IMR-90 (cell line): ENCODE results near the gene ELMO1. TPM values are rescaled to one million over a fixed set of nuclear protein-coding genes. Genes with fewer than 3 reads are reported as not detected.

Source experiments
- ATAC-seq: fragments of 200-7000 bp; cut with Tn5 transposase; 2 replicates; pipeline ENCODE4 v1.9.1; 2020; ENCODE audit warnings: low read depth, mild to moderate bottlenecking, moderate library complexity
- BruUV-seq: library from RNA; stranded (reverse); fragments of 400-500 nt; replicated peaks from 2 replicates; lab custom pipeline; 2021; lab: Mats Ljungman, UMichigan
- CTCF ChIA-PET: fragments of 300-600 bp; formaldehyde crosslinking; extraction: SDS; loops from one replicate; lab custom pipeline; 2021; ENCODE audit warnings: antibody characterized with exemption; lab: Yijun Ruan, JAX
- POLR2A ChIA-PET: fragments of 300-600 bp; sonication (Branson Sonifier 250); formaldehyde crosslinking; loops from one replicate; lab custom pipeline; 2022; ENCODE audit warnings: antibody characterized with exemption; ENCODE audit not compliant: unreplicated experiment; lab: Charles Lee
- DNase-seq: peaks from one replicate; pipeline ENCODE4 v3.0.0; 2013
- H2AFZ ChIP-seq: replicated peaks from 2 replicates; pipeline ENCODE3; 2013; ENCODE audit warnings: low read length, mild to moderate bottlenecking; ENCODE audit not compliant: poor library complexity
- H2AK5ac ChIP-seq: 2 replicates; pipeline ENCODE4 v1.6.1; 2013; ENCODE audit warnings: low read depth, low read length, inconsistent platforms
- H2AK9ac ChIP-seq: replicated peaks from 2 replicates; pipeline ENCODE3; 2013; ENCODE audit warnings: mild to moderate bottlenecking, low read depth, low read length, moderate library complexity; ENCODE audit not compliant: poor library complexity
- H2BK120ac ChIP-seq: 2 replicates; pipeline ENCODE4 v1.6.1; 2013; ENCODE audit warnings: low read depth, low read length, inconsistent platforms
- H2BK15ac ChIP-seq: 3 replicates; pipeline ENCODE4 v1.6.1; 2013; ENCODE audit warnings: low read depth, low read length, inconsistent platforms
- H2BK20ac ChIP-seq: 2 replicates; pipeline ENCODE4 v1.6.1; 2013; ENCODE audit warnings: low read depth, mild to moderate bottlenecking, inconsistent platforms, low read length, moderate library complexity
- H2BK5ac ChIP-seq: 2 replicates; pipeline ENCODE4 v1.6.1; 2013; ENCODE audit warnings: mild to moderate bottlenecking, low read depth, low read length, inconsistent platforms; ENCODE audit not compliant: poor library complexity, severe bottlenecking
- H3K14ac ChIP-seq: replicated peaks from 2 replicates; pipeline ENCODE4 v1.6.1; 2013; ENCODE audit warnings: low read depth, low read length, inconsistent platforms
- H3K18ac ChIP-seq: 2 replicates; pipeline ENCODE4 v1.6.1; 2013; ENCODE audit warnings: low read depth, low read length, control low read depth
- H3K23ac ChIP-seq: 2 replicates; pipeline ENCODE4 v1.6.1; 2013; ENCODE audit warnings: low read depth, low read length, inconsistent platforms
- H3K27ac ChIP-seq: 2 replicates; pipeline ENCODE4 v1.5.1; 2013; ENCODE audit warnings: mild to moderate bottlenecking, control low read depth, low read length; ENCODE audit not compliant: insufficient read depth
- H3K27me3 ChIP-seq: 2 replicates; pipeline ENCODE4 v1.6.1; 2013; ENCODE audit warnings: low read length; ENCODE audit not compliant: control insufficient read depth, insufficient read depth
- H3K36me3 ChIP-seq: 2 replicates; pipeline ENCODE4 v1.6.1; 2013; ENCODE audit warnings: low read length, mixed read lengths; ENCODE audit not compliant: control insufficient read depth, insufficient read depth
- H3K4ac ChIP-seq: 2 replicates; pipeline ENCODE4 v1.6.1; 2013; ENCODE audit warnings: low read depth, low read length, inconsistent platforms
- H3K4me1 ChIP-seq: 2 replicates; pipeline ENCODE4 v1.6.1; 2013; ENCODE audit warnings: low read length, mixed read lengths; ENCODE audit not compliant: control insufficient read depth, insufficient read depth
- H3K4me2 ChIP-seq: 2 replicates; pipeline ENCODE4 v1.6.1; 2013; ENCODE audit warnings: low read depth, mild to moderate bottlenecking, control low read depth, low read length, moderate library complexity
- H3K4me3 ChIP-seq: 2 replicates; pipeline ENCODE4 v1.5.1; 2013; ENCODE audit warnings: low read depth, mild to moderate bottlenecking, control low read depth, low read length, moderate library complexity; ENCODE audit not compliant: insufficient read depth
- H3K56ac ChIP-seq: 2 replicates; pipeline ENCODE4 v1.6.1; 2013; ENCODE audit warnings: low read length, inconsistent platforms; ENCODE audit not compliant: insufficient read depth; ENCODE audit errors: extremely low read depth
- H3K79me1 ChIP-seq, 2 experiments: 2 replicates each; pipeline ENCODE4 v1.6.1; 2013; ENCODE audit warnings: low read length in 2 of 2, inconsistent platforms in 1 of 2, low read depth in 1 of 2
- H3K9ac ChIP-seq: 2 replicates; pipeline ENCODE4 v1.6.1; 2013; ENCODE audit warnings: low read depth, low read length, control low read depth
- H3K9me1 ChIP-seq: 2 replicates; pipeline ENCODE4 v1.6.1; 2013; ENCODE audit warnings: low read length, inconsistent platforms; ENCODE audit not compliant: insufficient read depth
- H3K9me3 ChIP-seq: 2 replicates; pipeline ENCODE4 v1.6.1; 2013; ENCODE audit warnings: low read length; ENCODE audit not compliant: control insufficient read depth, insufficient read depth
- H4K20me1 ChIP-seq: 2 replicates; pipeline ENCODE4 v1.6.1; 2013; ENCODE audit warnings: low read length, inconsistent platforms; ENCODE audit not compliant: insufficient read depth
- H4K5ac ChIP-seq: 2 replicates; pipeline ENCODE4 v1.6.1; 2013; ENCODE audit warnings: mild to moderate bottlenecking, low read depth, low read length, control low read depth
- H4K8ac ChIP-seq, 2 experiments: 2 replicates each; pipeline ENCODE4 v1.6.1; 2013; ENCODE audit warnings: low read depth in 2 of 2, low read length in 2 of 2, control low read depth in 1 of 2, inconsistent platforms in 1 of 2
- H4K91ac ChIP-seq: 2 replicates; pipeline ENCODE4 v1.6.1; 2013; ENCODE audit warnings: low read depth, low read length, inconsistent platforms; ENCODE audit not compliant: insufficient read depth
- BHLHE40 ChIP-seq: fragments of 150-350 bp; IDR thresholded peaks from 2 replicates; pipeline ENCODE4 v1.6.1; 2016; ENCODE audit warnings: mild to moderate bottlenecking, low read depth, low read length
- CEBPB ChIP-seq: IDR thresholded peaks from 2 replicates; pipeline ENCODE4 v1.6.1; 2012; ENCODE audit warnings: low read depth, low read length, improper control_type of control experiment
- CHD1 ChIP-seq: IDR thresholded peaks from 2 replicates; pipeline ENCODE4 v1.6.1; 2012; ENCODE audit warnings: low read depth, low read length, improper control_type of control experiment
- FOS ChIP-seq: fragments of 150-350 bp; IDR thresholded peaks from 2 replicates; pipeline ENCODE4 v1.6.1; 2016; ENCODE audit warnings: low read depth, low read length
- MAFK ChIP-seq: IDR thresholded peaks from 2 replicates; pipeline ENCODE4 v1.6.1; 2012; ENCODE audit warnings: low read depth, low read length, improper control_type of control experiment
- MAZ ChIP-seq: IDR thresholded peaks from 2 replicates; pipeline ENCODE4 v1.6.1; 2012; ENCODE audit warnings: low read depth, mild to moderate bottlenecking, low read length, improper control_type of control experiment, moderate library complexity, borderline replicate concordance
- MXI1 ChIP-seq: IDR thresholded peaks from 2 replicates; pipeline ENCODE4 v1.6.1; 2012; ENCODE audit warnings: low read depth, mild to moderate bottlenecking, low read length, moderate library complexity, borderline replicate concordance
- NFE2L2 ChIP-seq: fragments of 150-350 bp; IDR thresholded peaks from 2 replicates; pipeline ENCODE4 v1.6.1; 2016; ENCODE audit warnings: low read depth, mild to moderate bottlenecking, low read length
- POLR2A ChIP-seq: IDR thresholded peaks from 2 replicates; pipeline ENCODE4 v1.6.1; 2012; ENCODE audit warnings: mild to moderate bottlenecking, low read depth, low read length
- RAD21 ChIP-seq: IDR thresholded peaks from 2 replicates; pipeline ENCODE4 v1.6.1; 2012; ENCODE audit warnings: low read length, improper control_type of control experiment
- RCOR1 ChIP-seq: IDR thresholded peaks from 2 replicates; pipeline ENCODE4 v1.6.1; 2012; ENCODE audit warnings: mild to moderate bottlenecking, low read length, improper control_type of control experiment; ENCODE audit not compliant: insufficient replicate concordance
- RFX5 ChIP-seq: IDR thresholded peaks from 2 replicates; pipeline ENCODE4 v1.8.0; 2012; ENCODE audit warnings: low read depth, mild to moderate bottlenecking, low read length, moderate library complexity
- SMC3 ChIP-seq: fragments of 150-350 bp; IDR thresholded peaks from 2 replicates; pipeline ENCODE4 v1.6.1; 2016; ENCODE audit warnings: low read depth, mild to moderate bottlenecking, antibody characterized with exemption, low read length, moderate library complexity
- WGBS, 2 experiments: methylation state at CpG; one replicate each; pipeline versions ENCODE4 v1.1.5 to v1.1.7; 2013; ENCODE audit warnings: missing lambda C conversion rate in 2 of 2; ENCODE audit not compliant: insufficient read length in 1 of 2; ENCODE audit errors: extremely low coverage in 2 of 2; 5-methylcytosine and 5-hydroxymethylcytosine counted together
- dilution Hi-C: fragments of 300-500 bp; cut with HindIII; formaldehyde crosslinking; loops from one replicate; pipeline ENCODE4 v1.14.3; 2018; ENCODE audit warnings: low sequenced_read_pairs; ENCODE audit not compliant: unreplicated experiment
- in situ Hi-C: fragments of 300-500 bp; cut with MboI; formaldehyde crosslinking; loops from 3 replicates; pipeline ENCODE4 v1.14.3; 2019; ENCODE audit warnings: low sequenced_read_pairs, inconsistent platforms, mixed read lengths
- intact Hi-C: fragments of 100-400 bp; cut with micrococcal nuclease; formaldehyde crosslinking; loops from 2 replicates; pipeline ENCODE4 v1.10.0; 2022
- polyA plus RNA-seq, 3 experiments: library from polyadenylated mRNA; depleted of rRNA; stranded (reverse); fragments of >200 nt; gene quantifications; 2 replicates each; pipeline ENCODE4 v1.2.3, GENCODE V29; 2012; ENCODE audit warnings: low replicate concordance in 1 of 3
- total RNA-seq: library from RNA; depleted of rRNA; stranded (reverse); fragments of >200 nt; gene quantifications from 2 replicates; pipeline ENCODE4 v1.2.3, GENCODE V29; 2012
- TF ChIP-seq, protein P1 (sequence below): conservative IDR thresholded peaks from 2 replicates; pipeline ENCODE4 v1.5.1; 2012; ENCODE audit warnings: mild to moderate bottlenecking, low read depth, low read length, improper control_type of control experiment
- TF ChIP-seq, protein P2 (sequence below): fragments of 150-350 bp; IDR thresholded peaks from 2 replicates; pipeline ENCODE4 v1.6.1; 2017; ENCODE audit warnings: mild to moderate bottlenecking, antibody characterized with exemption, low read length, low read depth
- TF ChIP-seq, protein P3 (sequence below): fragments of 150-350 bp; IDR thresholded peaks from 2 replicates; pipeline ENCODE4 v1.6.1; 2016; ENCODE audit warnings: low read depth, mild to moderate bottlenecking, low read length, moderate library complexity, borderline replicate concordance

ELMO1 gene
- total and polyA plus RNA-seq, 2 of the 4 experiments (the other 2 are of a cell fraction): 0.03 TPM; not detected in 1

DNA sequence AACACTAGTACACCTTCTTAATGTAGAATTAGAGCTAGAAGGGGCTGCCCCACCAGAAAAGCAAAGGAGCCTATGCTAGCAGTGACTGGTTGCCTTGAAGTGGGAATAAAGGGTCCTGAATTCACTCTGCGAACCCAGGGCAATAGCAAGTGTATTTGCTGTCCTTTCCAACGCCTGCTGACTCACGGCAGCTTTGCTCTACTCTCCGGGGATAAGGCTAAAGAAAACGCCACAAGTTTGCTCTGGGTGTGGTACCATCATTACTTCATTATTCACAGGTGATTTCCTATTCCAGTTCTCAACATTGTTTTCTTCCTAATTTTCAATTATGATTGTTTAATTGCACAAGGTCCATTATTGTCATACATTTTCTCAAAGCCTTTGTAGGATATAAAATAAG lies 503.8 kb downstream of the ELMO1 start:
- Histone ChIP-seq H3K18ac (no peak overlapping the region), H4K8ac (no peak overlapping the region), H2AK5ac (no peak overlapping the region), H2BK120ac (no peak overlapping the region), H3K4me2 (no peak overlapping the region), H3K36me3 (no peaks in the 10 kb centered on the region), H4K20me1 (no peaks in the 10 kb centered on the region), H2BK15ac (no peak overlapping the region), H3K4ac (no peak overlapping the region), H3K23ac (no peak overlapping the region), H3K9me3 (no peaks in the 10 kb centered on the region), H3K4me3 (no peak overlapping the region), H4K5ac (no peak overlapping the region), H3K9ac (no peak overlapping the region), H3K27ac (no peak overlapping the region), H2BK20ac (no peak overlapping the region), H2AK9ac (no peak overlapping the region), H2AFZ (no peak overlapping the region), H3K79me1 (no peaks in the 10 kb centered on the region), H3K4me1 (no peaks in the 10 kb centered on the region), H3K27me3 (no peaks in the 10 kb centered on the region), H4K91ac (no peak overlapping the region), H2BK5ac (no peak overlapping the region), H3K9me1 (no peaks in the 10 kb centered on the region), H3K56ac (no peak overlapping the region), H3K14ac (no peak overlapping the region)
- ChIA-PET POLR2A (no interaction called here), CTCF (no interaction called here)
- ATAC-seq (no peak), DNase-seq (no peak)
- no TSS peak for BruUV-seq
- intact Hi-C loops: no loop called here
- WGBS, 2 experiments: no CpG with 5 or more reads among the region's 5 CpGs
- in situ Hi-C loops: no loop called here
- no peak for TF ChIP-seq CHD1
- TF ChIP-seq SMC3: no peak
- TF ChIP-seq CEBPB: no peak
- no peak for TF ChIP-seq NFE2L2
- no peak for TF ChIP-seq POLR2A
- TF ChIP-seq MXI1: no peak
- no peak for TF ChIP-seq FOS
- TF ChIP-seq, protein P1, sequence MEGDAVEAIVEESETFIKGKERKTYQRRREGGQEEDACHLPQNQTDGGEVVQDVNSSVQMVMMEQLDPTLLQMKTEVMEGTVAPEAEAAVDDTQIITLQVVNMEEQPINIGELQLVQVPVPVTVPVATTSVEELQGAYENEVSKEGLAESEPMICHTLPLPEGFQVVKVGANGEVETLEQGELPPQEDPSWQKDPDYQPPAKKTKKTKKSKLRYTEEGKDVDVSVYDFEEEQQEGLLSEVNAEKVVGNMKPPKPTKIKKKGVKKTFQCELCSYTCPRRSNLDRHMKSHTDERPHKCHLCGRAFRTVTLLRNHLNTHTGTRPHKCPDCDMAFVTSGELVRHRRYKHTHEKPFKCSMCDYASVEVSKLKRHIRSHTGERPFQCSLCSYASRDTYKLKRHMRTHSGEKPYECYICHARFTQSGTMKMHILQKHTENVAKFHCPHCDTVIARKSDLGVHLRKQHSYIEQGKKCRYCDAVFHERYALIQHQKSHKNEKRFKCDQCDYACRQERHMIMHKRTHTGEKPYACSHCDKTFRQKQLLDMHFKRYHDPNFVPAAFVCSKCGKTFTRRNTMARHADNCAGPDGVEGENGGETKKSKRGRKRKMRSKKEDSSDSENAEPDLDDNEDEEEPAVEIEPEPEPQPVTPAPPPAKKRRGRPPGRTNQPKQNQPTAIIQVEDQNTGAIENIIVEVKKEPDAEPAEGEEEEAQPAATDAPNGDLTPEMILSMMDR: no peak
- no peak for TF ChIP-seq MAFK
- TF ChIP-seq, protein P2, sequence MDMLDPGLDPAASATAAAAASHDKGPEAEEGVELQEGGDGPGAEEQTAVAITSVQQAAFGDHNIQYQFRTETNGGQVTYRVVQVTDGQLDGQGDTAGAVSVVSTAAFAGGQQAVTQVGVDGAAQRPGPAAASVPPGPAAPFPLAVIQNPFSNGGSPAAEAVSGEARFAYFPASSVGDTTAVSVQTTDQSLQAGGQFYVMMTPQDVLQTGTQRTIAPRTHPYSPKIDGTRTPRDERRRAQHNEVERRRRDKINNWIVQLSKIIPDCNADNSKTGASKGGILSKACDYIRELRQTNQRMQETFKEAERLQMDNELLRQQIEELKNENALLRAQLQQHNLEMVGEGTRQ: no peak
- no peak for TF ChIP-seq BHLHE40
- no peak for TF ChIP-seq RAD21
- no peak for TF ChIP-seq MAZ
- TF ChIP-seq RFX5: no peak
- TF ChIP-seq RCOR1: no peak
- TF ChIP-seq, protein P3, sequence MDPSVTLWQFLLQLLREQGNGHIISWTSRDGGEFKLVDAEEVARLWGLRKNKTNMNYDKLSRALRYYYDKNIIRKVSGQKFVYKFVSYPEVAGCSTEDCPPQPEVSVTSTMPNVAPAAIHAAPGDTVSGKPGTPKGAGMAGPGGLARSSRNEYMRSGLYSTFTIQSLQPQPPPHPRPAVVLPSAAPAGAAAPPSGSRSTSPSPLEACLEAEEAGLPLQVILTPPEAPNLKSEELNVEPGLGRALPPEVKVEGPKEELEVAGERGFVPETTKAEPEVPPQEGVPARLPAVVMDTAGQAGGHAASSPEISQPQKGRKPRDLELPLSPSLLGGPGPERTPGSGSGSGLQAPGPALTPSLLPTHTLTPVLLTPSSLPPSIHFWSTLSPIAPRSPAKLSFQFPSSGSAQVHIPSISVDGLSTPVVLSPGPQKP: no peak
- dilution Hi-C loops: no loop called here
